ENCODE data around the gene CCL4L2. TPM values are rescaled to one million over a fixed set of nuclear protein-coding genes. Genes with fewer than 3 reads are reported as not detected.
"Not testable (repeated sequence)": the region's sequence is repeated elsewhere in the genome, so short reads cannot be mapped to it uniquely, and the experiment has no call there.

CCL4L2 gene
- total RNA-seq, 1 experiment from 2014 or later: not detected

- H3K27me3 ChIP-seq (replicated peaks): peaks cover 30% of the 10 kb centered on the region
- not testable (repeated sequence) for H3K27ac ChIP-seq
Measured at GRCh38 chr17:36189993-36190392, 20.9 kb upstream of the CCL4L2 start.

GRCh38 chr17:36190549-36191330 lies 20.1 kb upstream of the CCL4L2 start:
- DNase-seq (ENCODE audit: low read depth in 1 of 2, low spot score in 2 of 2): peak in 1 of 2 experiments; percentile 28
- H3K4me3 ChIP-seq; H3K9me3 ChIP-seq (replicated peaks); H3K4me1 ChIP-seq (replicated peaks); H3K36me3 ChIP-seq; H3K27ac ChIP-seq: not testable (repeated sequence)
- H3K27me3 ChIP-seq (replicated peaks): peaks cover 23% of the 10 kb centered on the region

More at GRCh38 chr17:36189993-36190392, 20.9 kb upstream of the CCL4L2 start:
- not testable (repeated sequence) for H3K9me3 ChIP-seq (replicated peaks); H3K4me1 ChIP-seq (replicated peaks); H3K36me3 ChIP-seq; H3K4me3 ChIP-seq; DNase-seq (ENCODE audit: low read depth in 1 of 2, low spot score in 2 of 2)

DNA sequence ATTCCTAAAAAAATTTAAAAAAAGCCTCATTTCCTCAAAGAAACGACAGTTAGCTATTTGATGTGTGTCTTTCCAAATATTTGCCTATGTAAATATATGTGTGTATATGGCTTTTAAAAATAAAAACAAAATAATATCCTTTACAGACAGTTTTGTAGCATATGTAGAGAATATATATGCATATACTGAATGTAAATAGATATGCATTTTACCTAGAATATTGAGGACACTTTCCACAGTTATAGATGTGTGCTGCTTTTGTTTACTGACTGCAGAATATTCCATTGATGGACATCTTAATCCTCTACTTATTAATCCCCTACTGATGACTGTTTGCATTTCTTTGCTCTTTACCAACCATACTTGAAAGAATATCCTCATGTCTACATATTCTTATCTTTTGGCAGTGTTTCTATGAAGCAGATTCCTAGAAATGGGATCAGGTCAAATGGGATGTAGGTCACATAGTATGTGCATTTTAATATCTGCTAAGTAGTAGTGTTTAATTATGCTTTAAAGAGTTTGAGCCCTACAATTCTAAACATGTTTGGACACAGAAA lies 17.6 kb upstream of the CCL4L2 start:
- H3K9me3 ChIP-seq (replicated peaks): no peaks in the 10 kb centered on the region
- DNase-seq (ENCODE audit: low read depth in 1 of 2, low spot score in 2 of 2): no peak
- no peak overlapping the region for H3K27ac ChIP-seq
- H3K27me3 ChIP-seq (replicated peaks): peaks cover 10% of the 10 kb centered on the region
- H3K36me3 ChIP-seq: no peaks in the 10 kb centered on the region
- no peak overlapping the region for H3K4me3 ChIP-seq
- H3K4me1 ChIP-seq (replicated peaks): no peaks in the 10 kb centered on the region

DNA sequence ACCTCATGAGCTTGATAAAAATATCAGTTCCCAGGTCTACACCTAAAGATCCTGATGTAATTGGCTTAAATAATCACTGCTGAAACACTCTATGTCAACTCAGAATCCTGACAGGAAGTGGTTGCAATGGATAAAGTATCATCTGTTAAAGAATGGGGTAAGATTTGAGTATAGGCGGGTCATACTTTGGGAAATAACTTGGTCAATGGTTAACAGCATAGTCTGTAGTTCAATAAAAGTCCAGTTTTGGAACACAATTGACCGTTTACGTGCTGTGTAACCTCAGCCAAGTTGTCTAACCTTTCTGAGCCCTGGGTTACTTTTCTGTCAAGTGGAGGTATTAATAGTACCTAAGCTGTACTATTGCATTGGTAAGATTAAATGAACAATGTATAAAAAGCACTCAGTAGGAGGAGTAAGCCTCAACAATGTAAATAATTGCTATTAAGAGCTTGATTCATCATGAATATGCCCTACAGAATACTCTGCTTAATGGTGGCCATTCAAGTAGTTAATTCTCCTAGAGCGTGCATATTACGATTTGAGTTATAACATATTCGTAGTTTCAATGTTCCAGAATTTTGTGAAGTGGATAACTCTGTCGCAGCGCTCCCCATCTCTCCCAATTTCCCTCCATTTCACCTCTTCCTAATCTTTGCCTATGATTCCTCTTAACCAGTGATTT lies 16.6 kb upstream of the CCL4L2 start:
- not testable (repeated sequence) for H3K27me3 ChIP-seq (replicated peaks); H3K4me1 ChIP-seq (replicated peaks); H3K4me3 ChIP-seq; DNase-seq (ENCODE audit: low read depth in 1 of 2, low spot score in 2 of 2); H3K9me3 ChIP-seq (replicated peaks); H3K27ac ChIP-seq; H3K36me3 ChIP-seq

DNA sequence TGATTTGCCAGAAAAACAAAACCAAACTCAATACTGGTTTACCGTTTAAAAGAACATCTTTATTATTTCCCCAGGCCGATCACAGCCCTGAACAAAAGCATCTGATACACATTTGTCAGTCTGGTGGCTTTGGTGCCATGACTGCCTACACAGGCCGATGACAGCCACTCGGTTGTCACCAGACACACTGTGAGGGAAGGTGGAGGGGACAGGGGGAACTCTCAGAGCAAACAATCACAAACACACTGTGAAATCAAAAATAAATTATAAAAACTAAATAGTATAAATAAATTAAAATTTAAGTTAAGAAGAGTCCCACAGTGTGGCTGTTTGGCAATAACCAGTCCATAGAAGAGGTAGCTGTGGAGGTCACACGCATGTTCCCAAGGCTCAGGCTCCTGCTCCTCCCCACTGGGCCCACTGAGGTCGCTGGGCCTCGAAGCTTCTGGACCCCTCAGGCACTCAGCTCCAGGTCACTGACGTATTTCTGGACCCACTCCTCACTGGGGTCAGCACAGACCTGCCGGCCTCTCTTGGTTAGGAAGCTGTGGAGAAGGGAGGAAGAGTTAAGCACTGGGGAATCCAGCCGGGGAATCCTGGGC lies 15.9 kb upstream of the CCL4L2 start:
- H3K4me3 ChIP-seq; H3K9me3 ChIP-seq (replicated peaks); H3K27ac ChIP-seq; H3K4me1 ChIP-seq (replicated peaks); H3K36me3 ChIP-seq; H3K27me3 ChIP-seq (replicated peaks): not testable (repeated sequence)
- DNase-seq (ENCODE audit: low read depth in 1 of 2, low spot score in 2 of 2): peak in 1 of 2 experiments; percentile 42

DNA sequence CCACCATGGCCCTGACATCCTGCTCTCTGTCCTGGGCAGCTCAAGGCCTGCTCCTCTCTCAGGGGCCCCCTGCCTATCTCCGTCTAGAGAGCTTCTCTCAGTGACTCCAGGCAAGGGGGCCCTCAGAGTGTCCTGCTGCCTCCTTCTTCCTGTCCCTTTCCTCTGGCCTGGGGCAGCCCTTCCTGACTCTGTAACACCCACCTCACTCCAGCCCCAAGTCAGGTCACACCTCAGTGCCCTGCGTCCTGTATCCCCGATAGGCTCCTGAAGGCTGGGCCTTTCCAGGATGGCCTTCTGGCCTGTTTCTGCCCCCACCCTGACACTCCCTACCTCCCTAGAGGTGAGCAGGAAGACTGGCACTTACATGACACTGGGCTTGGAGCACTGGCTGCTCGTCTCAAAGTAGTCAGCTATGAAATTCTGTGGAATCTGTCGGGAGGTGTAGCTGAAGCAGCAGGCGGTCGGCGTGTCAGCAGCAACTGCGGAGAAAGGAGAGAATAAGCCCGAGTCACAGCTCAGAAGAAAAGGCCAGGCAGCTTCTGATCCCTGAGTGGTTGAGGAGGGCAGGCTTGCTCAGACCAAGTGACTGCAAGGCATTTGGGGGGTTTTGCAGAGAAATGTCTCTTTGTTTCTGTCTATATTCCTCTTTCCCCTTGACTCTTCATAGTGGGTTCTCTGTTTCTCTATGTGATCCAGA lies 15.3 kb upstream of the CCL4L2 start:
- Histone ChIP-seq H3K36me3 (no peaks in the 10 kb centered on the region), H3K4me3 (no peak overlapping the region), H3K4me1 (replicated peaks) (no peaks in the 10 kb centered on the region), H3K27me3 (replicated peaks) (peaks cover 7% of the 10 kb centered on the region), H3K9me3 (replicated peaks) (no peaks in the 10 kb centered on the region), H3K27ac (no peak overlapping the region)
- DNase-seq (ENCODE audit: low read depth in 1 of 2, low spot score in 2 of 2): peak in 1 of 2 experiments; percentile 48

DNA sequence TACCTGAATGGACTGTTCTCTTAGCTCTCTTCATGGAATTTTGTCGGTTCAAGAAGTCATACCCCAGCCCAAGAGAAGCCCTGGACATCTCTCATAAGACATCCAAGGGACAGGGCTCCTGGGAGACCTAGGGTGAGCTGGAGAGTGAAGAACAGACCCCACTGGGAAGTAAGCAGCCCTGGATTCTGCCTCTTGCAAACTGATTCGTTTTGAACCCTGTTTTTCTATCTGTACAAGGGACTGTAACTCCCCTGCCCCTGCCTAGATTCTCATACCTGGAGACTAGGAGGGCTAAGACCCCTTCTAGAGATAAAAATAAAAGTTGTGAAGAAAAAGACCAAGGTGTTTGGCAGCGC lies 14.8 kb upstream of the CCL4L2 start:
- Histone ChIP-seq H3K4me1 (replicated peaks) (no peaks in the 10 kb centered on the region), H3K27me3 (replicated peaks) (peaks cover 6% of the 10 kb centered on the region), H3K9me3 (replicated peaks) (no peaks in the 10 kb centered on the region), H3K4me3 (no peak overlapping the region), H3K36me3 (no peaks in the 10 kb centered on the region), H3K27ac (no peak overlapping the region)
- peak in 1 of 2 experiments; percentile 31 for DNase-seq (ENCODE audit: low read depth in 1 of 2, low spot score in 2 of 2)

- peak in 1 of 2 experiments; percentile 20 for DNase-seq (ENCODE audit: low read depth in 1 of 2, low spot score in 2 of 2)
- no peak overlapping the region for H3K27ac ChIP-seq
Measured at GRCh38 chr17:36197387-36197703, 13.5 kb upstream of the CCL4L2 start.

DNA sequence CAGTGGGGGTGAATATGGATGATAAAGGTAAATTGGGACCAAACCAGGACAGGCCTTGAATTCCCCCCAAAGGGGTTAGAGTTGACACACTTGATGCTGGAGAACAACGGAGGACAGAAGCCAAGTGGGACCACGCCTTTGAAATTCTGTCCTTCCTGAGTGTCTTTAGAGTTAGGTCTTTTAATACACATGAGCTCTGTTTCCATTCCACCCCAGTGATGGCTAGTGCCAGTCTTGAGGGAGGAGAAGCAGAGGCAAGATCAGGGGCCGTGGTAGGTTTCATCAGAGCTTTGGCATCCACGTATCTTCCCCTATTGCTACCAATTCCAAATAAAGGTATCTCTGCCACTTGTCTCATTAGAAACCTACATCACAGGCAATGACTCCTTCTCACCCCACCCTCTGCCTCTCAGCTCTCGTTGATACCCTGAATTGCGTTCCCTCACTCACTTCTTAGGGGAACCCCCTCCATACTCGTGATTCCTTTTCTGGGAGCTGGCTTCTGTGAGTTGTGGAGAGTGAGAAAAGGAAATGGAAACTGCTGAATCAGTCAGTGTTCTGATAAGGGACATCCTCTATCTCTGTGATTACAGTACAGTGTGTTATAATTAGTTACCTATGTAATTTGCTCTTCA lies 11.9 kb upstream of the CCL4L2 start:
- Histone ChIP-seq H3K4me1 (replicated peaks) (no peaks in the 10 kb centered on the region), H3K9me3 (replicated peaks) (no peaks in the 10 kb centered on the region), H3K4me3 (no peak overlapping the region), H3K27ac (no peak overlapping the region), H3K36me3 (no peaks in the 10 kb centered on the region), H3K27me3 (replicated peaks) (no peaks in the 10 kb centered on the region; the same call in none of the 2 replicates)
- peak in 1 of 2 experiments; percentile 36 for DNase-seq (ENCODE audit: low read depth in 1 of 2, low spot score in 2 of 2)

More at GRCh38 chr17:36197387-36197703, 13.5 kb upstream of the CCL4L2 start:
- H3K9me3 ChIP-seq (replicated peaks): no peaks in the 10 kb centered on the region
- H3K36me3 ChIP-seq: no peaks in the 10 kb centered on the region
- H3K4me1 ChIP-seq (replicated peaks): no peaks in the 10 kb centered on the region
- peaks cover 6% of the 10 kb centered on the region for H3K27me3 ChIP-seq (replicated peaks)
- no peak overlapping the region for H3K4me3 ChIP-seq

GRCh38 chr17:36201102-36201501 lies 9.8 kb upstream of the CCL4L2 start:
- H3K27me3 ChIP-seq (replicated peaks); H3K36me3 ChIP-seq; H3K4me3 ChIP-seq; H3K4me1 ChIP-seq (replicated peaks); H3K27ac ChIP-seq; DNase-seq (ENCODE audit: low read depth in 1 of 2, low spot score in 2 of 2); H3K9me3 ChIP-seq (replicated peaks): not testable (repeated sequence)

DNA sequence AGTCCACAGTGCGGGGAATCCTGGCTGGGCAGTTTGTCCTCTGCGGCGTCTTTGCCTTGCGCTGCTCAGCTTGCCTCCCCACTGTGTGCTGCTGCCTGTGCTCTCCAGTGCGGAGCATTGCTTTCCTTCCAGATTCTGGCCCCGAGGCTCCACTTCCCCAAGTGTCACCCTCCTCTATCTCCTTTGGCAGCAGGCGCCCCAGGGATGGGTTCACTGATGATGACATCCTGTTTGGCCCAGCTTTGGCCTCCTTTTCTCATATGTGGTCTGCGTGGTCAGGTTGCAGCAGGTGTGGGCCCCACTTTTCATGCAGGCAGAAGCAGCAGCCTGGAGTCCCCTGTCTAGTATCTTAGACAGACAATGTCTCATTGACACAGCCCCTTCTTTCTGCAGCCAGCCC lies 9.4 kb upstream of the CCL4L2 start:
- not testable (repeated sequence) for H3K4me1 ChIP-seq (replicated peaks); H3K27ac ChIP-seq; DNase-seq (ENCODE audit: low read depth in 1 of 2, low spot score in 2 of 2); H3K36me3 ChIP-seq; H3K27me3 ChIP-seq (replicated peaks); H3K9me3 ChIP-seq (replicated peaks); H3K4me3 ChIP-seq

GRCh38 chr17:36203335-36203734 lies 7.5 kb upstream of the CCL4L2 start:
- peaks cover 4% of the 10 kb centered on the region for H3K27me3 ChIP-seq (replicated peaks)
- no peak overlapping the region for H3K27ac ChIP-seq
- no peaks in the 10 kb centered on the region for H3K36me3 ChIP-seq
- no peak overlapping the region for H3K4me3 ChIP-seq
- H3K9me3 ChIP-seq (replicated peaks): no peaks in the 10 kb centered on the region
- DNase-seq (ENCODE audit: low read depth in 1 of 2, low spot score in 2 of 2): no peak
- H3K4me1 ChIP-seq (replicated peaks): no peaks in the 10 kb centered on the region

DNA sequence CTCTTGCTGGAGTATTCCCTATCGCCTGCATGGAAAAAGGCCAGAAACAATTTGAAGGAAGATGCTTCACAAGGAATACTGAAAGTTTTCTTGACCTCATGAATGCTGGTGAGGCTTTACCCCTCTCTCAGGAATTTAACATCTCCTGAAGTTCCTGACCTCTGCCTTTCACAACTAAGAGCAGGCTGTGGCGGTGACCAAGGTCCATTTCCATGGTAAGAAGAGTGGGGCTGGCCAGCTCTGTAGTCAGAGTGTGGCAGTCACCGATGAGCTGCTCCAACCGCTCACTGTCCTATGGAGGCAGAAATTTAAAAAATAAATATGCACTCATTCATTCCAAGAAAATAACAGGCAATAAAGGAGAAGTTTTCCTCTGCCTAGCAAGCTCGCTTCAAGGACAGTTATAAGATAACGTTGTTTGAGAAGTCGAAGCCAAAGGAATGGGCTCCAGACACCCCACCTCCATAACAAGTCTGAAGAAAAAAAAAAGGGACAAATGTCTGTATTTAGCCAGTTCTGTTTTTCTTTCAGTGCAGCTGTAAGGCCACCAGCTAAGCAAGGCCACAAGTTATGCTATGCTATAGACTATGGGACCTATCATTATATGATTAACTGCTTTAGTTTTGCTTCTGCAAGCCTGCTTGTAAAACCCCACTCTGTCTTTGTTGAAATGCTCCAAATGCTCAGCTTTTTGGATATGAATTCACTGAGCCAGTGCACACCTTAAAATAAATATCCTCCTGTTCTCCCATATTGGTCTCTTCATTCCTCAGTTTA lies 6.0 kb upstream of the CCL4L2 start:
- Histone ChIP-seq H3K4me1 (replicated peaks) (no peaks in the 10 kb centered on the region), H3K27me3 (replicated peaks) (peaks cover 6% of the 10 kb centered on the region), H3K27ac (no peak overlapping the region), H3K36me3 (no peaks in the 10 kb centered on the region), H3K4me3 (no peak overlapping the region), H3K9me3 (replicated peaks) (no peaks in the 10 kb centered on the region)
- DNase-seq (ENCODE audit: low read depth in 1 of 2, low spot score in 2 of 2): no peak

All from SJSA1 (cell line).